ENCODE measurements around the gene KRT38.

- no peak for TF ChIP-seq POLR2A (IDR thresholded peaks at IDR 0.05)
- TF ChIP-seq, protein P1, sequence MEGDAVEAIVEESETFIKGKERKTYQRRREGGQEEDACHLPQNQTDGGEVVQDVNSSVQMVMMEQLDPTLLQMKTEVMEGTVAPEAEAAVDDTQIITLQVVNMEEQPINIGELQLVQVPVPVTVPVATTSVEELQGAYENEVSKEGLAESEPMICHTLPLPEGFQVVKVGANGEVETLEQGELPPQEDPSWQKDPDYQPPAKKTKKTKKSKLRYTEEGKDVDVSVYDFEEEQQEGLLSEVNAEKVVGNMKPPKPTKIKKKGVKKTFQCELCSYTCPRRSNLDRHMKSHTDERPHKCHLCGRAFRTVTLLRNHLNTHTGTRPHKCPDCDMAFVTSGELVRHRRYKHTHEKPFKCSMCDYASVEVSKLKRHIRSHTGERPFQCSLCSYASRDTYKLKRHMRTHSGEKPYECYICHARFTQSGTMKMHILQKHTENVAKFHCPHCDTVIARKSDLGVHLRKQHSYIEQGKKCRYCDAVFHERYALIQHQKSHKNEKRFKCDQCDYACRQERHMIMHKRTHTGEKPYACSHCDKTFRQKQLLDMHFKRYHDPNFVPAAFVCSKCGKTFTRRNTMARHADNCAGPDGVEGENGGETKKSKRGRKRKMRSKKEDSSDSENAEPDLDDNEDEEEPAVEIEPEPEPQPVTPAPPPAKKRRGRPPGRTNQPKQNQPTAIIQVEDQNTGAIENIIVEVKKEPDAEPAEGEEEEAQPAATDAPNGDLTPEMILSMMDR (IDR thresholded peaks at IDR 0.05): no peak
Measured at GRCh38 chr17:41437254-41437653, 3.5 kb downstream of the KRT38 start.
